PC-3 (cell line): Measurements from ENCODE around the gene KRTAP4-3. TPM values are rescaled to one million over a fixed set of nuclear protein-coding genes. Genes with fewer than 3 reads are reported as not detected.

Experiments used
- ATAC-seq: fragments of 200-7000 bp; cut with Tn5 transposase; 2 replicates; pipeline ENCODE4 v1.9.1; 2020; ENCODE audit warnings: mild to moderate bottlenecking, moderate library complexity
- BruUV-seq: library from RNA; stranded (reverse); fragments of 400-500 nt; replicated peaks from 2 replicates; lab custom pipeline; 2021; lab: Mats Ljungman, UMichigan
- CTCF ChIA-PET: fragments of 300-600 bp; sonication (Branson Sonifier 250); formaldehyde crosslinking; loops from one replicate; lab custom pipeline; 2022; ENCODE audit warnings: antibody characterized with exemption; lab: Charles Lee
- POLR2A ChIA-PET: fragments of 300-600 bp; sonication (Branson Sonifier 250); formaldehyde crosslinking; loops from one replicate; lab custom pipeline; 2022; ENCODE audit warnings: antibody characterized with exemption; ENCODE audit not compliant: unreplicated experiment; lab: Charles Lee
- DNase-seq: peaks from one replicate; pipeline ENCODE4 v3.0.0-alpha.2; 2015
- H2AFZ ChIP-seq: fragments of 300-600 bp; sonication (generic); 2 replicates; pipeline ENCODE4 v1.6.0; 2016; ENCODE audit warnings: antibody characterized with exemption, low read length
- H3F3A ChIP-seq: fragments of 300-600 bp; sonication (generic); one replicate; pipeline ENCODE4 v1.6.0; 2017; ENCODE audit warnings: antibody characterized with exemption, low read length, control low read depth, mild to moderate bottlenecking; ENCODE audit not compliant: unreplicated experiment
- H3K27ac ChIP-seq: fragments of 300-600 bp; sonication (generic); 2 replicates; pipeline ENCODE4 v1.5.1; 2016; ENCODE audit warnings: mild to moderate bottlenecking, low read length
- H3K27me3 ChIP-seq: fragments of 300-600 bp; sonication (generic); 2 replicates; pipeline ENCODE4 v1.6.1; 2016; ENCODE audit warnings: low read length, mixed read lengths
- H3K36me3 ChIP-seq: fragments of 300-600 bp; sonication (generic); 2 replicates; pipeline ENCODE4 v1.6.1; 2016; ENCODE audit warnings: low read depth, mixed run types, low read length, mixed read lengths
- H3K4me1 ChIP-seq: fragments of 300-600 bp; sonication (generic); 2 replicates; pipeline ENCODE4 v1.5.1; 2016; ENCODE audit warnings: low read length; ENCODE audit not compliant: insufficient read depth
- H3K4me2 ChIP-seq: fragments of 300-600 bp; sonication (generic); 2 replicates; pipeline ENCODE4 v1.6.0; 2016; ENCODE audit warnings: low read length
- H3K4me3 ChIP-seq: fragments of 300-600 bp; sonication (generic); 2 replicates; pipeline ENCODE4 v1.5.1; 2016; ENCODE audit warnings: mild to moderate bottlenecking, low read length, mixed read lengths
- H3K79me2 ChIP-seq: fragments of 300-600 bp; sonication (generic); 2 replicates; pipeline ENCODE4 v1.6.1; 2017; ENCODE audit warnings: low read length, mixed read lengths
- H3K9ac ChIP-seq: fragments of 300-600 bp; sonication (generic); 2 replicates; pipeline ENCODE4 v1.6.0; 2016; ENCODE audit warnings: mild to moderate bottlenecking, low read length
- H3K9me2 ChIP-seq: fragments of 300-600 bp; sonication (generic); replicated peaks from 2 replicates; pipeline ENCODE4 v1.6.1; 2016; ENCODE audit warnings: mixed run types, low read length, mixed read lengths
- H3K9me3 ChIP-seq: fragments of 300-600 bp; sonication (generic); 2 replicates; pipeline ENCODE4 v1.6.1; 2016; ENCODE audit warnings: low read length, mixed read lengths
- H4K20me1 ChIP-seq: fragments of 300-600 bp; sonication (generic); 2 replicates; pipeline ENCODE4 v1.6.1; 2016; ENCODE audit warnings: low read length, mixed read lengths
- EZH2 ChIP-seq: fragments of 300-600 bp; sonication (generic); IDR thresholded peaks from one replicate; pipeline ENCODE4 v1.6.1; 2017; ENCODE audit warnings: antibody characterized with exemption, mild to moderate bottlenecking, low read length; ENCODE audit not compliant: unreplicated experiment
- EZH2phosphoT487 ChIP-seq: fragments of 300-600 bp; sonication (generic); IDR thresholded peaks from 2 replicates; pipeline ENCODE4 v1.6.1; 2018; ENCODE audit warnings: mild to moderate bottlenecking, antibody characterized with exemption, low read length, borderline replicate concordance
- intact Hi-C: fragments of 100-400 bp; cut with micrococcal nuclease; formaldehyde crosslinking; loops from 2 replicates; pipeline ENCODE4 v1.9.0; 2023
- total RNA-seq: library from RNA; depleted of rRNA; stranded (reverse); fragments of >200 nt; gene quantifications from 2 replicates; pipeline ENCODE4 v1.2.3, GENCODE V29; 2014
- TF ChIP-seq, protein P1 (sequence below): fragments of 300-600 bp; sonication (generic); conservative IDR thresholded peaks from 2 replicates; pipeline ENCODE4 v1.5.1; 2017; ENCODE audit warnings: antibody characterized with exemption, low read depth, mild to moderate bottlenecking, low read length

The KRTAP4-3 gene
- total RNA-seq, 1 experiment from 2014 or later: not detected

DNA sequence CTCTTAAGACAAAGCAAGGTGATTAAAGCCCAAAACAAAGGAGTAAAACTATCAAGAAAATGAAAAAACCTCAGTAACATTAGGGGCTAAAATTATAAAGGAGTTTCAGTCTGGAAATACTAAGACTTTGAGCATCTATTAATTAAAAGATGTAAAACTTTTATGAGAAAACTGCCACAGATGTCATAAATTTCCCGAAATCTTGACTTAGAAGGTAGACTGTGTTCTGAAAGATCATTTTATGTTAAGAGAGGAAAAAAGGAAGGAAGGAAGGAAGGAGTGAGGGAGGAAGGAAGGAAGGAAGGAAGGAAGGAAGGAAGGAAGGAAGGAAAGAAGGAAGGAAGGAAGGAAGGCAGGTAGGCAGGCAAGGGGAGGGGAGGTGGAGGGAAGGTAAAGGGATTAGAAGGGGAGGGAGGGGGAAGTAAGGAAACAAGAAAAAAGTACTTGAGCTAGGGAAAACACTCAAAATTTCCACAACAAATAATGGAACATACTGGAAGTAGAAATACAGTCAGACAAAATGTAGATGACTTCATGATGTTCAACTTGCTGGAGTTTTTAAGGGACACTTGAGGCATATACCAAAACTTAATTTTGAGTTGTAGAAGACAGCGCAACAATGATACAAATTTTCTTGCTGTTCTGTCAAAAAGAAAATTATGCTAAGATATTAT is 20.4 kb downstream of the KRTAP4-3 start:
- no peak overlapping the region for H3K9ac ChIP-seq
- H3K4me3 ChIP-seq: no peak overlapping the region
- POLR2A ChIA-PET: no interaction called here
- intact Hi-C loops: no loop called here
- no peak for TF ChIP-seq EZH2phosphoT487
- TF ChIP-seq, protein P1, sequence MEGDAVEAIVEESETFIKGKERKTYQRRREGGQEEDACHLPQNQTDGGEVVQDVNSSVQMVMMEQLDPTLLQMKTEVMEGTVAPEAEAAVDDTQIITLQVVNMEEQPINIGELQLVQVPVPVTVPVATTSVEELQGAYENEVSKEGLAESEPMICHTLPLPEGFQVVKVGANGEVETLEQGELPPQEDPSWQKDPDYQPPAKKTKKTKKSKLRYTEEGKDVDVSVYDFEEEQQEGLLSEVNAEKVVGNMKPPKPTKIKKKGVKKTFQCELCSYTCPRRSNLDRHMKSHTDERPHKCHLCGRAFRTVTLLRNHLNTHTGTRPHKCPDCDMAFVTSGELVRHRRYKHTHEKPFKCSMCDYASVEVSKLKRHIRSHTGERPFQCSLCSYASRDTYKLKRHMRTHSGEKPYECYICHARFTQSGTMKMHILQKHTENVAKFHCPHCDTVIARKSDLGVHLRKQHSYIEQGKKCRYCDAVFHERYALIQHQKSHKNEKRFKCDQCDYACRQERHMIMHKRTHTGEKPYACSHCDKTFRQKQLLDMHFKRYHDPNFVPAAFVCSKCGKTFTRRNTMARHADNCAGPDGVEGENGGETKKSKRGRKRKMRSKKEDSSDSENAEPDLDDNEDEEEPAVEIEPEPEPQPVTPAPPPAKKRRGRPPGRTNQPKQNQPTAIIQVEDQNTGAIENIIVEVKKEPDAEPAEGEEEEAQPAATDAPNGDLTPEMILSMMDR: no peak
- TF ChIP-seq EZH2: no peak
- H3K9me2 ChIP-seq: no peaks in the 10 kb centered on the region
- H3K4me1 ChIP-seq: no peaks in the 10 kb centered on the region; the same call in 1 of the 2 replicates
- no peaks in the 10 kb centered on the region for H4K20me1 ChIP-seq
- peaks cover 6% of the 10 kb centered on the region; the same call in 1 of the 2 replicates for H3K9me3 ChIP-seq
- H3K27ac ChIP-seq: no peak overlapping the region
- peaks cover 3% of the 10 kb centered on the region; the same call in 1 of the 2 replicates for H3K36me3 ChIP-seq
- BruUV-seq: no TSS peak
- DNase-seq: no peak
- no peak for ATAC-seq
- CTCF ChIA-PET: no interaction called here
- H3K79me2 ChIP-seq: no peaks in the 10 kb centered on the region
- H3F3A ChIP-seq: no peaks in the 10 kb centered on the region
- no peak overlapping the region for H3K4me2 ChIP-seq
- H2AFZ ChIP-seq: no peak overlapping the region
- no peaks in the 10 kb centered on the region for H3K27me3 ChIP-seq

GRCh38 chr17:41145261-41145660 is 22.8 kb downstream of the KRTAP4-3 start:
- H2AFZ ChIP-seq: no peak overlapping the region
- no peak overlapping the region for H3K9ac ChIP-seq
- no peak overlapping the region for H3K4me2 ChIP-seq
- H3K27me3 ChIP-seq: no peaks in the 10 kb centered on the region
- H3K79me2 ChIP-seq: no peaks in the 10 kb centered on the region
- no TSS peak for BruUV-seq
- ATAC-seq (no peak), DNase-seq (no peak)
- POLR2A ChIA-PET: no interaction called here
- CTCF ChIA-PET: no interaction called here
- intact Hi-C loops: no loop called here
- peaks cover 6% of the 10 kb centered on the region; the same call in 1 of the 2 replicates for H3K9me3 ChIP-seq
- no peaks in the 10 kb centered on the region for H3F3A ChIP-seq
- H3K4me1 ChIP-seq: peaks cover 12% of the 10 kb centered on the region; the same call in 1 of the 2 replicates
- no peaks in the 10 kb centered on the region for H3K9me2 ChIP-seq
- TF ChIP-seq, protein P1: no peak
- TF ChIP-seq EZH2 (no peak), EZH2phosphoT487 (no peak)
- no peak overlapping the region for H3K27ac ChIP-seq
- H4K20me1 ChIP-seq: no peaks in the 10 kb centered on the region
- H3K36me3 ChIP-seq: peaks cover 3% of the 10 kb centered on the region; the same call in 1 of the 2 replicates
- no peak overlapping the region for H3K4me3 ChIP-seq

DNA sequence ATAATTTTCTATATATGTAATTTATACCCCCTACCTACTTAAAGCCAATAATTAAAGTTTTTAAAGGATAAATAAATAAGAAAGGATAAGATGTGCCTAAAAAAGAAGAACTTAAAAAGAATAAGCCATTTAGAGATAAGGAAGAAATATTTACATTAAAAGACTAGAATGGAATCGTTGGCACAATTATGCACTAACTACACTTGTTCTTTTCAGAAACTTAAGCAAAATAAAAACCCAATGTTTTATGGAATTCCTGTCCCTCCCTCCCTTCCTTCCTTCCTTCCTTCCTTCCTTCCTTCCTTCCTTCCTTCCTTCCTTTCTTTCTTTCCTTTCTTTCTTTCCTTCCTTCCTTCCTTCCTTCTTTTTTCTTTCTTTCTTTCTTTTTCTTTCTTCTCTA is 23.2 kb downstream of the KRTAP4-3 start:
- intact Hi-C loops: no loop called here
- no peak for ATAC-seq

More for the DNA sequence above, 23.2 kb downstream of the KRTAP4-3 start:
- ChIA-PET POLR2A (no interaction called here), CTCF (no interaction called here)
- Histone ChIP-seq H3K27ac (no peak overlapping the region), H3K27me3 (no peaks in the 10 kb centered on the region), H3K79me2 (no peaks in the 10 kb centered on the region), H3K9me3 (peaks cover 6% of the 10 kb centered on the region; the same call in 1 of the 2 replicates), H3K4me3 (no peak overlapping the region), H4K20me1 (no peaks in the 10 kb centered on the region), H3K9me2 (no peaks in the 10 kb centered on the region), H3K9ac (no peak overlapping the region), H3K36me3 (peaks cover 3% of the 10 kb centered on the region; the same call in 1 of the 2 replicates), H3K4me1 (peaks cover 14% of the 10 kb centered on the region; the same call in 1 of the 2 replicates), H3F3A (no peaks in the 10 kb centered on the region), H2AFZ (no peak overlapping the region), H3K4me2 (no peak overlapping the region)
- no peak for DNase-seq
- no peak for TF ChIP-seq EZH2phosphoT487
- no TSS peak for BruUV-seq
